ENCODE measurements around the gene CNTROB. TPM values are rescaled to one million over a fixed set of nuclear protein-coding genes. Genes with fewer than 3 reads are reported as not detected.

The CNTROB gene
- total and polyA plus RNA-seq, 9 donors, result 15.0 to 27.3 (median 25.3) TPM

GRCh38 chr17:7969433-7969832 lies 37.4 kb downstream of the CNTROB start:
- H3K36me3 ChIP-seq, result no peaks in the 10 kb centered on the region
- no peak overlapping the region for H3K4me3 ChIP-seq
- H3K4me1 ChIP-seq (ENCODE audit: insufficient read depth), result no peaks in the 10 kb centered on the region
- 88 to 93% (median 92%) methylated on average over 6 of the region's 6 CpGs for WGBS, 3 donors
- H3K9me3 ChIP-seq, result no peaks in the 10 kb centered on the region
- TF ChIP-seq CTCF (IDR thresholded peaks at IDR 0.05) (no peak), POLR2A (IDR thresholded peaks at IDR 0.05) (no peak), EP300 (IDR thresholded peaks at IDR 0.05) (no peak)
- H3K27me3 ChIP-seq, result no peaks in the 10 kb centered on the region
- no peak for DNase-seq
- intact Hi-C loops (cut with DNase I), result no loop called here
- H3K27ac ChIP-seq, result no peak overlapping the region

- intact Hi-C loops (cut with DNase I), result no loop called here
- no peaks in the 10 kb centered on the region for H3K36me3 ChIP-seq
- DNase-seq, result no peak
- WGBS, 3 donors, result 79 to 83% (median 83%) methylated on average over 4 of the region's 4 CpGs
- H3K9me3 ChIP-seq, result no peaks in the 10 kb centered on the region
- H3K27ac ChIP-seq, result no peak overlapping the region
- no peak overlapping the region for H3K4me3 ChIP-seq
- H3K27me3 ChIP-seq, result no peaks in the 10 kb centered on the region
- no peaks in the 10 kb centered on the region for H3K4me1 ChIP-seq (ENCODE audit: insufficient read depth)
- TF ChIP-seq POLR2A (IDR thresholded peaks at IDR 0.05) (no peak), EP300 (IDR thresholded peaks at IDR 0.05) (no peak), CTCF (IDR thresholded peaks at IDR 0.05) (no peak)
Observed at GRCh38 chr17:7971651-7972050, 39.6 kb downstream of the CNTROB start.

- TF ChIP-seq POLR2A (IDR thresholded peaks at IDR 0.05) (no peak), CTCF (IDR thresholded peaks at IDR 0.05) (no peak), EP300 (IDR thresholded peaks at IDR 0.05) (no peak)
- 92 to 96% (median 95%) methylated on average over 8 of the region's 8 CpGs for WGBS, 3 donors
- H3K4me1 ChIP-seq (ENCODE audit: insufficient read depth), result no peaks in the 10 kb centered on the region
- no peaks in the 10 kb centered on the region for H3K9me3 ChIP-seq
- no peaks in the 10 kb centered on the region for H3K27me3 ChIP-seq
- H3K4me3 ChIP-seq, result no peak overlapping the region
- no peak for DNase-seq
- no peaks in the 10 kb centered on the region for H3K36me3 ChIP-seq
- intact Hi-C loops (cut with DNase I), result no loop called here
- H3K27ac ChIP-seq, result no peak overlapping the region
Observed at GRCh38 chr17:7972131-7972785, 40.3 kb downstream of the CNTROB start.

- Histone ChIP-seq H3K27ac (no peak overlapping the region), H3K4me3 (no peak overlapping the region), H3K36me3 (no peaks in the 10 kb centered on the region), H3K9me3 (no peaks in the 10 kb centered on the region), H3K4me1 (ENCODE audit: insufficient read depth) (no peaks in the 10 kb centered on the region), H3K27me3 (no peaks in the 10 kb centered on the region)
- intact Hi-C loops (cut with DNase I), result no loop called here
- no peak for TF ChIP-seq CTCF (IDR thresholded peaks at IDR 0.05)
- no peak for TF ChIP-seq POLR2A (IDR thresholded peaks at IDR 0.05)
- TF ChIP-seq EP300 (IDR thresholded peaks at IDR 0.05), result no peak
- no peak for DNase-seq
Observed at GRCh38 chr17:7974638-7975131, 42.7 kb downstream of the CNTROB start.
